Left lung (tissue), 10 donors: Measurements from ENCODE around the gene FSTL1. TPM values are rescaled to one million over a fixed set of nuclear protein-coding genes. Genes with fewer than 3 reads are reported as not detected.

ENCODE experiments used
- ATAC-seq: fragments of 200-7000 bp; cut with Tn5 transposase; one replicate; pipeline ENCODE4 v1.9.1; 2020; ENCODE audit warnings: moderate library complexity
- DNase-seq, 4 donors: peaks; one replicate each; pipeline ENCODE4 v3.0.0-alpha.2; 2013 to 2020
- H3K27ac ChIP-seq, 2 donors: fragments of 200-600 bp; sonication (generic) in 1 of 2; one replicate each; pipeline versions ENCODE4 v1.5.0 to v1.8.0; 2020 to 2021
- H3K27me3 ChIP-seq, 2 donors: fragments of 200-600 bp; sonication (generic) in 1 of 2; one replicate each; pipeline versions ENCODE4 v1.5.0 to v1.8.0; 2020 to 2021
- H3K36me3 ChIP-seq, 2 donors: fragments of 200-600 bp; sonication (generic) in 1 of 2; one replicate each; pipeline versions ENCODE4 v1.5.0 to v1.8.0; 2020 to 2021
- H3K4me1 ChIP-seq, 2 donors: fragments of 200-600 bp; one replicate each; pipeline ENCODE4 v1.8.0; 2021
- H3K4me3 ChIP-seq, 2 donors: fragments of 200-600 bp; sonication (generic) in 1 of 2; one replicate each; pipeline versions ENCODE4 v1.5.0 to v1.8.0; 2020 to 2021; ENCODE audit warnings: mild to moderate bottlenecking in 1 of 2
- H3K9me3 ChIP-seq, 2 donors: fragments of 200-600 bp; sonication (generic) in 1 of 2; one replicate each; pipeline versions ENCODE4 v1.5.0 to v1.8.0; 2020 to 2021
- intact Hi-C, 2 donors: fragments of 100-400 bp; cut with DNase I; formaldehyde crosslinking; loops; one replicate each; pipeline versions ENCODE4 v1.11.2 to v1.14.2; 2022
- polyA plus RNA-seq, 6 donors: library from polyadenylated mRNA; unstranded; fragments of 120-200 nt; gene quantifications; one replicate each; pipeline ENCODE4 v1.2.1, GENCODE V29; 2013; ENCODE audit not compliant: insufficient read length in 6 of 6
- total RNA-seq, 2 donors: library from RNA; stranded (reverse); fragmentation: NEBNext Ultra II Directional; extraction: Animal tissue kit (Norgen Biotek cat#: 25700); gene quantifications; one replicate each; pipeline ENCODE4 v1.2.1, GENCODE V29; 2021
- TF ChIP-seq, protein P1 (sequence below), 2 donors: fragments of 200-600 bp; sonication (generic) in 1 of 2; IDR thresholded peaks; one replicate each; pipeline versions ENCODE4 v1.5.0 to v1.8.0; 2021; ENCODE audit warnings: antibody characterized with exemption in 2 of 2
- donor health status: DM: no; HTN: yes; CAD: no.
- donor health status: DM: no; HTN: no; CAD: no.

Gene FSTL1
- total and polyA plus RNA-seq, 8 donors, result 265 to 564 (median 527) TPM

DNA sequence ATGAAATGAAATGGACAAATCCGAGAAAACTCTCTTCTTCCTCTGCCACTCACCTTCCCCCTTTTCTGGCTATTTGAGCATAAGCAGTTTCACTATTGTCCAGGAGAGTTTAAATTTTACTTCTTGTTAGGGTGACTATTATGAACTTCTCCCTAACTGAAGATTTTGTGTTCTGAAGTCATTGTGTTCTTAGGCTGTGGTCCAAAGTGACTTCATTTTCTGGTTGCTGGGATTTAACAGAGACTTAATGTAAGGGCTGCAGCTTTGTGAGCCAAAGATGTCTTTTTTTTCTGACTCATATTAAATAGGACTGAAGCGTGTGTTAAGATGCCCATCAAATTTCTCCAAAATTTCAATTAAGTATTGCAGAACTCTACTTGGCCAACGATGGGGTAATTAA, 46.5 kb upstream of the FSTL1 start:
- intact Hi-C loops, result no loop called here
- H3K27ac ChIP-seq, result peak overlapping the region in 1 of 2 donors; percentile 40
- peak; percentile 69 for ATAC-seq

GRCh38 chr3:120496278-120497002, 45.6 kb upstream of the FSTL1 start:
- intact Hi-C loops, result no loop called here
- no peaks in the 10 kb centered on the region for H3K27me3 ChIP-seq
- peaks cover 0 to 12% of the 10 kb centered on the region in 2 donors for H3K9me3 ChIP-seq
- H3K27ac ChIP-seq, result peak overlapping the region in 1 of 2 donors; percentile 40
- no peak overlapping the region for H3K4me3 ChIP-seq
- H3K36me3 ChIP-seq, result no peaks in the 10 kb centered on the region
- peak; percentile 52 for ATAC-seq
- TF ChIP-seq, protein P1, sequence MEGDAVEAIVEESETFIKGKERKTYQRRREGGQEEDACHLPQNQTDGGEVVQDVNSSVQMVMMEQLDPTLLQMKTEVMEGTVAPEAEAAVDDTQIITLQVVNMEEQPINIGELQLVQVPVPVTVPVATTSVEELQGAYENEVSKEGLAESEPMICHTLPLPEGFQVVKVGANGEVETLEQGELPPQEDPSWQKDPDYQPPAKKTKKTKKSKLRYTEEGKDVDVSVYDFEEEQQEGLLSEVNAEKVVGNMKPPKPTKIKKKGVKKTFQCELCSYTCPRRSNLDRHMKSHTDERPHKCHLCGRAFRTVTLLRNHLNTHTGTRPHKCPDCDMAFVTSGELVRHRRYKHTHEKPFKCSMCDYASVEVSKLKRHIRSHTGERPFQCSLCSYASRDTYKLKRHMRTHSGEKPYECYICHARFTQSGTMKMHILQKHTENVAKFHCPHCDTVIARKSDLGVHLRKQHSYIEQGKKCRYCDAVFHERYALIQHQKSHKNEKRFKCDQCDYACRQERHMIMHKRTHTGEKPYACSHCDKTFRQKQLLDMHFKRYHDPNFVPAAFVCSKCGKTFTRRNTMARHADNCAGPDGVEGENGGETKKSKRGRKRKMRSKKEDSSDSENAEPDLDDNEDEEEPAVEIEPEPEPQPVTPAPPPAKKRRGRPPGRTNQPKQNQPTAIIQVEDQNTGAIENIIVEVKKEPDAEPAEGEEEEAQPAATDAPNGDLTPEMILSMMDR (IDR thresholded peaks at IDR 0.05), result no peak
- DNase-seq, result no peak
- peaks cover 0 to 6% of the 10 kb centered on the region in 2 donors for H3K4me1 ChIP-seq

More for the DNA sequence above, 46.5 kb upstream of the FSTL1 start:
- peak in 2 of 4 donors; percentile 36 to 60 for DNase-seq
- H3K27me3 ChIP-seq, result no peaks in the 10 kb centered on the region
- no peak overlapping the region for H3K4me3 ChIP-seq
- H3K9me3 ChIP-seq, result peaks cover 0 to 12% of the 10 kb centered on the region in 2 donors
- peaks cover 0 to 6% of the 10 kb centered on the region in 2 donors for H3K4me1 ChIP-seq
- no peaks in the 10 kb centered on the region for H3K36me3 ChIP-seq
- TF ChIP-seq, protein P1 (IDR thresholded peaks at IDR 0.05), result no peak

- TF ChIP-seq, protein P1 (IDR thresholded peaks at IDR 0.05), result no peak
- DNase-seq (no peak), ATAC-seq (no peak)
- H3K9me3 ChIP-seq, result peaks cover 0 to 12% of the 10 kb centered on the region in 2 donors
- intact Hi-C loops, result no loop called here
- peak overlapping the region in 1 of 2 donors; percentile 8 for H3K27ac ChIP-seq
- H3K36me3 ChIP-seq, result no peaks in the 10 kb centered on the region
- peaks cover 0 to 6% of the 10 kb centered on the region in 2 donors for H3K4me1 ChIP-seq
- no peak overlapping the region for H3K4me3 ChIP-seq
- no peaks in the 10 kb centered on the region for H3K27me3 ChIP-seq
Observed at GRCh38 chr3:120495809-120496208, 45.0 kb upstream of the FSTL1 start.

DNA sequence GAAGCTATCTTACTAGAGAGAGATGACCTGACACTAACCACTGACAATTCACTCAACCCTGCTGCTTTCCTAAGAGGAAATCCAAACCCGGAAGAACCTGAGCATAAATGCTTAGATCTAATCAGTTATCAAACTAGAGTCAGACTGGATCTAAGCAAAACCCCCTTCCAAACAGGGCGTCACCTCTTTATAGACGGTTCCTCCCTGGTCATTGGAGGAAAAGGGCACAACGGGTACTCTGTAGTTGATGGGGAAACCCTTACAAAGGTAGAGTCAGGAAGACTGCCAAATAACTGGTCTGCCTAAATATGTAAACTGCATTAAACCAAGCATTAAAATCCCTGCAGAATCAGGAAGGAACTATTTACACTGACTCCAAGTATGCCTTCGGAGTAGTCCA, 41.3 kb upstream of the FSTL1 start:
- ATAC-seq, result no peak

DNA sequence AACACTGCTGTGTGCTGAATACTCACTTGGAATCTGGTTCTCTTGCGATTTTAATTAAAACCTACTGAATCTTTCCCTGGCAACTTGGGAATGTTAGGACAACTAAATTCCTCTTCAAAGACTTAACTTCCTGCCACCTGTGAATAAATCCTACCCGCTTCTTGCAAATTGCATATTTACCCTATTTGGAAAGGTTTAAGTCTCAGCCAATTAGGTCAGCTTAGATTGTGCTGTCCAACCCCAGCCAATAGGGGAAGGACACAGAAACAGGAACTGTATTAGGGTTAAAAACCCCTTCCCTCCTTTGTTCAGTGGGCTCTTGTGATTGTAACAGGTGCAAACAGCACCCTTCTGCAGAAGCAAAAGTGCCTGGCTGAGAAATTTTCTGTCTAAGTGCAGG, 38.6 kb upstream of the FSTL1 start:
- H3K27ac ChIP-seq, result no peak overlapping the region
- ATAC-seq (no peak), DNase-seq (no peak)
- no peak overlapping the region for H3K4me3 ChIP-seq
- intact Hi-C loops, result no loop called here
- no peaks in the 10 kb centered on the region for H3K36me3 ChIP-seq
- no peaks in the 10 kb centered on the region for H3K9me3 ChIP-seq
- H3K4me1 ChIP-seq, result no peaks in the 10 kb centered on the region
- H3K27me3 ChIP-seq, result no peaks in the 10 kb centered on the region
- TF ChIP-seq, protein P1 (IDR thresholded peaks at IDR 0.05), result no peak

More for the DNA sequence above, 41.3 kb upstream of the FSTL1 start:
- H3K36me3 ChIP-seq, result no peaks in the 10 kb centered on the region
- H3K4me3 ChIP-seq, result no peak overlapping the region
- intact Hi-C loops, result no loop called here
- TF ChIP-seq, protein P1 (IDR thresholded peaks at IDR 0.05), result no peak
- no peaks in the 10 kb centered on the region for H3K27me3 ChIP-seq
- H3K9me3 ChIP-seq, result peaks cover 0 to 12% of the 10 kb centered on the region in 2 donors
- H3K27ac ChIP-seq, result no peak overlapping the region
- no peak for DNase-seq
- H3K4me1 ChIP-seq, result no peaks in the 10 kb centered on the region
